Osteoblast (primary cell): ENCODE results near the gene CSNK2B. TPM values are rescaled to one million over a fixed set of nuclear protein-coding genes. Genes with fewer than 3 reads are reported as not detected.

Source experiments
- DNase-seq: peaks from one replicate; pipeline ENCODE4 v3.0.0; 2011; ENCODE audit warnings: low spot score, mixed read lengths; ENCODE audit not compliant: insufficient read length; ENCODE audit errors: missing footprints
- H2AFZ ChIP-seq: 2 replicates; pipeline ENCODE4 v1.6.0; 2011; ENCODE audit warnings: mild to moderate bottlenecking, low read length
- H3K27ac ChIP-seq: 2 replicates; pipeline ENCODE4 v1.5.1; 2011; ENCODE audit warnings: mild to moderate bottlenecking, low read depth, low read length, moderate library complexity
- H3K27me3 ChIP-seq: 2 replicates; pipeline ENCODE4 v1.6.0; 2012; ENCODE audit warnings: mild to moderate bottlenecking, control low read depth, inconsistent platforms, low read length, moderate library complexity; ENCODE audit not compliant: insufficient read depth
- H3K36me3 ChIP-seq: 2 replicates; pipeline ENCODE4 v1.5.1; 2011; ENCODE audit warnings: mild to moderate bottlenecking, low read length, control low read depth, moderate library complexity; ENCODE audit not compliant: insufficient read depth
- H3K4me1 ChIP-seq: 2 replicates; pipeline ENCODE4 v1.5.1; 2011; ENCODE audit warnings: mild to moderate bottlenecking, low read length, control low read depth, moderate library complexity; ENCODE audit not compliant: insufficient read depth
- H3K4me2 ChIP-seq: 2 replicates; pipeline ENCODE4 v1.6.0; 2011; ENCODE audit warnings: mild to moderate bottlenecking, low read length; ENCODE audit not compliant: insufficient read depth
- H3K4me3 ChIP-seq: fragments of 200-600 bp; sonication (generic); 3 replicates; pipeline ENCODE4 v1.5.1; 2012; ENCODE audit warnings: mild to moderate bottlenecking, low read length, inconsistent platforms; ENCODE audit not compliant: insufficient read depth
- H3K79me2 ChIP-seq: 2 replicates; pipeline ENCODE4 v1.6.0; 2012; ENCODE audit warnings: mild to moderate bottlenecking, low read length, control low read depth, inconsistent platforms; ENCODE audit not compliant: insufficient read depth
- H3K9me3 ChIP-seq: 2 replicates; pipeline ENCODE4 v1.5.1; 2011; ENCODE audit warnings: low read depth, low read length, control low read depth
- H4K20me1 ChIP-seq: 2 replicates; pipeline ENCODE4 v1.6.0; 2012; ENCODE audit warnings: mild to moderate bottlenecking, low read length, control low read depth; ENCODE audit not compliant: insufficient read depth
- CTCF ChIP-seq: IDR thresholded peaks from 2 replicates; pipeline ENCODE4 v1.5.1; 2011; ENCODE audit warnings: mild to moderate bottlenecking, low read depth, low read length, moderate library complexity; ENCODE audit errors: extremely low read depth
- total RNA-seq: library from RNA; depleted of rRNA; stranded (reverse); fragments of >200 nt; gene quantifications from 2 replicates; pipeline ENCODE4 v1.2.3, GENCODE V29; 2012

Gene CSNK2B
- total RNA-seq, 1 donor, result 150 TPM

- Histone ChIP-seq H3K4me3 (no peak overlapping the region), H3K36me3 (peaks cover 95% of the 10 kb centered on the region), H3K9me3 (no peaks in the 10 kb centered on the region), H3K4me1 (no peaks in the 10 kb centered on the region), H3K27ac (no peak overlapping the region), H3K79me2 (peaks cover 32% of the 10 kb centered on the region), H3K4me2 (no peak overlapping the region), H4K20me1 (peaks cover 32% of the 10 kb centered on the region), H2AFZ (no peak overlapping the region), H3K27me3 (no peaks in the 10 kb centered on the region)
- no peak for DNase-seq
- TF ChIP-seq CTCF, result no peak
These were observed 32.4 kb upstream of the CSNK2B start for GRCh38 chr6:31633447-31633846.

- Histone ChIP-seq H3K79me2 (peaks cover 28% of the 10 kb centered on the region), H4K20me1 (peaks cover 30% of the 10 kb centered on the region), H3K4me3 (no peak overlapping the region), H2AFZ (no peak overlapping the region), H3K9me3 (no peaks in the 10 kb centered on the region), H3K27me3 (no peaks in the 10 kb centered on the region), H3K27ac (peak overlapping the region; percentile 30), H3K36me3 (peaks cover 93% of the 10 kb centered on the region), H3K4me2 (no peak overlapping the region), H3K4me1 (peaks cover under 1% of the 10 kb centered on the region)
- DNase-seq, result peak; percentile 73
- no peak for TF ChIP-seq CTCF
These were observed 31.7 kb upstream of the CSNK2B start for GRCh38 chr6:31634131-31634530.

GRCh38 chr6:31634969-31635575, 30.8 kb upstream of the CSNK2B start:
- Histone ChIP-seq H3K27me3 (no peaks in the 10 kb centered on the region), H3K27ac (peak overlapping the region; percentile 30), H2AFZ (no peak overlapping the region), H4K20me1 (peaks cover 33% of the 10 kb centered on the region), H3K36me3 (peaks cover 93% of the 10 kb centered on the region), H3K4me1 (peaks cover 7% of the 10 kb centered on the region), H3K4me3 (no peak overlapping the region), H3K9me3 (no peaks in the 10 kb centered on the region), H3K79me2 (peaks cover 22% of the 10 kb centered on the region), H3K4me2 (no peak overlapping the region)
- peak; percentile 62 for DNase-seq
- TF ChIP-seq CTCF, result no peak

GRCh38 chr6:31636698-31637596, 28.9 kb upstream of the CSNK2B start:
- Histone ChIP-seq H3K4me3 (no peak overlapping the region), H3K9me3 (no peaks in the 10 kb centered on the region), H3K27me3 (no peaks in the 10 kb centered on the region), H2AFZ (no peak overlapping the region), H3K4me1 (peaks cover 7% of the 10 kb centered on the region), H3K4me2 (no peak overlapping the region), H3K79me2 (peaks cover 11% of the 10 kb centered on the region), H3K36me3 (peaks cover 93% of the 10 kb centered on the region), H4K20me1 (peaks cover 30% of the 10 kb centered on the region), H3K27ac (no peak overlapping the region)
- peak; percentile 65 for DNase-seq
- no peak for TF ChIP-seq CTCF
